K562 (cell line): ENCODE results near the gene MOG. TPM values are rescaled to one million over a fixed set of nuclear protein-coding genes. Genes with fewer than 3 reads are reported as not detected.
A peak's percentile ranks its signal among the peaks of the same experiment; 100 is the strongest.

Experiments used
- CC2D1A ChIP-seq: fragments of 450-650 bp; IDR thresholded peaks from 2 replicates; pipeline ENCODE4 v1.6.1; 2017; ENCODE audit warnings: mild to moderate bottlenecking
- CSDE1 ChIP-seq, 2 experiments: fragments of 450-650 bp; IDR thresholded peaks; 2 replicates each; pipeline ENCODE4 v1.6.1; 2016; ENCODE audit warnings: mild to moderate bottlenecking in 1 of 2
- CTBP1 ChIP-seq: fragments of 450-650 bp; IDR thresholded peaks from 2 replicates; pipeline ENCODE4 v1.6.1; 2016; ENCODE audit warnings: borderline replicate concordance
- FIP1L1 ChIP-seq: fragments of 200-400 bp; formaldehyde crosslinking; IDR thresholded peaks from 2 replicates; pipeline ENCODE4 v1.6.1; 2018; ENCODE audit warnings: mild to moderate bottlenecking, low read depth, low read length; ENCODE audit not compliant: poor library complexity, severe bottlenecking
- HDAC1 ChIP-seq, 2 experiments: fragments of 450-650 bp; IDR thresholded peaks; 2 replicates each; pipeline ENCODE4 v1.6.1; 2016 to 2017; ENCODE audit warnings: inconsistent platforms in 1 of 2, mild to moderate bottlenecking in 1 of 2, moderate library complexity in 1 of 2
- KDM1A ChIP-seq, 2 experiments: fragments of 450-650 bp; IDR thresholded peaks; 2 replicates each; pipeline ENCODE4 v1.6.1; 2016; ENCODE audit warnings: mild to moderate bottlenecking in 2 of 2
- KLF1 ChIP-seq: fragments of 450-650 bp; IDR thresholded peaks from 2 replicates; pipeline ENCODE4 v1.6.1; 2016; ENCODE audit warnings: missing genetic modification characterization, missing compliant biosample characterization
- MIER1 ChIP-seq: fragments of 450-650 bp; IDR thresholded peaks from 2 replicates; pipeline ENCODE4 v1.6.1; 2016; ENCODE audit warnings: antibody characterized with exemption, mild to moderate bottlenecking, low read depth
- MTA3 ChIP-seq: fragments of 450-650 bp; formaldehyde crosslinking; IDR thresholded peaks from 2 replicates; pipeline ENCODE4 v1.6.1; 2017; ENCODE audit warnings: mild to moderate bottlenecking, borderline replicate concordance
- NFXL1 ChIP-seq: fragments of 450-650 bp; formaldehyde crosslinking; IDR thresholded peaks from 2 replicates; pipeline ENCODE4 v1.4.0; 2021; ENCODE audit warnings: mild to moderate bottlenecking
- PHB2 ChIP-seq: fragments of 450-650 bp; IDR thresholded peaks from 2 replicates; pipeline ENCODE4 v1.6.1; 2017; ENCODE audit warnings: low read depth
- PKNOX1 ChIP-seq: fragments of 450-650 bp; IDR thresholded peaks from 2 replicates; pipeline ENCODE4 v1.6.1; 2016
- RBFOX2 ChIP-seq: fragments of 200-400 bp; formaldehyde crosslinking; IDR thresholded peaks from 2 replicates; pipeline ENCODE4 v1.6.1; 2017; ENCODE audit warnings: low read depth, mild to moderate bottlenecking, low read length, moderate library complexity
- ZBTB5 ChIP-seq: fragments of 450-650 bp; IDR thresholded peaks from 2 replicates; pipeline ENCODE4 v1.6.1; 2017; ENCODE audit warnings: antibody characterized with exemption
- ZNF354B ChIP-seq: fragments of 250-450 bp; sonication (Bioruptor Pico); IDR thresholded peaks from 2 replicates; pipeline ENCODE4 v1.4.0; 2020
- ZNF57 ChIP-seq: fragments of 450-650 bp; formaldehyde crosslinking; IDR thresholded peaks from 2 replicates; pipeline ENCODE4 v1.4.0; 2020; ENCODE audit warnings: mild to moderate bottlenecking, moderate library complexity
- ZNF699 ChIP-seq: fragments of 250-450 bp; sonication (Bioruptor Pico); IDR thresholded peaks from 2 replicates; pipeline ENCODE4 v1.8.0; 2021; ENCODE audit warnings: mild to moderate bottlenecking, moderate library complexity; ENCODE audit not compliant: insufficient replicate concordance
- polyA plus RNA-seq, 8 experiments: library from polyadenylated mRNA; depleted of rRNA in 4 of 8; stranded (reverse) in 5 of 8; unstranded in 3 of 8; fragments of >200 nt; fragmentation: Nextera tagmentation in 2 of 8; fragmentation: Illumina TruSeq in 1 of 8; extraction: Ambion mirVana in 2 of 8; extraction: Trizol in 1 of 8; gene quantifications; 2 replicates each; pipeline versions ENCODE4 v1.2.1 to v1.2.3, GENCODE V29; 2011 to 2014; ENCODE audit warnings: inconsistent platforms in 1 of 8, missing spikeins in 1 of 8
- total RNA-seq, 7 experiments: library from RNA; depleted of rRNA in 6 of 7; stranded (reverse); fragments of >200 nt in 6 of 7; fragmentation: Illumina TruSeq in 2 of 7; extraction: Trizol in 2 of 7; gene quantifications; 2 replicates each; pipeline versions ENCODE4 v1.2.1 to v1.2.3, GENCODE V29; 2011 to 2021; ENCODE audit warnings: low replicate concordance in 1 of 7
- TF ChIP-seq, protein P1 (sequence below), 2 experiments: IDR thresholded peaks; 2 replicates each; pipeline ENCODE4 v1.6.1; 2011; ENCODE audit warnings: borderline replicate concordance in 1 of 2, control low read depth in 1 of 2, low read depth in 1 of 2, low read length in 1 of 2, mild to moderate bottlenecking in 1 of 2, mixed read lengths in 1 of 2, moderate library complexity in 1 of 2; ENCODE audit not compliant: insufficient read depth in 1 of 2, insufficient read length in 1 of 2, poor library complexity in 1 of 2, severe bottlenecking in 1 of 2; ENCODE audit errors: extremely low read depth in 1 of 2
- TF ChIP-seq, protein P2 (sequence below): IDR thresholded peaks from 2 replicates; pipeline ENCODE4 v1.6.1; 2016; ENCODE audit warnings: missing genetic modification characterization, missing compliant biosample characterization
- TF ChIP-seq, protein P3 (sequence below): fragments of 250-450 bp; sonication (Bioruptor Pico); IDR thresholded peaks from 2 replicates; pipeline ENCODE4 v1.5.0; 2021

Gene MOG
- total and polyA plus RNA-seq, 9 of the 15 experiments (the other 6 are each of a cell fraction or from before 2014, with no cell fraction given): not detected

GRCh38 chr6:29631860-29632731, 24.8 kb upstream of the MOG start (continued):
- TF ChIP-seq ZBTB5: peak; percentile 50; the same call in 1 of the 2 replicates
- TF ChIP-seq, protein P1, sequence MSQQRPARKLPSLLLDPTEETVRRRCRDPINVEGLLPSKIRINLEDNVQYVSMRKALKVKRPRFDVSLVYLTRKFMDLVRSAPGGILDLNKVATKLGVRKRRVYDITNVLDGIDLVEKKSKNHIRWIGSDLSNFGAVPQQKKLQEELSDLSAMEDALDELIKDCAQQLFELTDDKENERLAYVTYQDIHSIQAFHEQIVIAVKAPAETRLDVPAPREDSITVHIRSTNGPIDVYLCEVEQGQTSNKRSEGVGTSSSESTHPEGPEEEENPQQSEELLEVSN (IDR thresholded peaks at IDR 0.05; ENCODE audit: borderline replicate concordance in 1 of 2, extremely low read depth in 1 of 2, insufficient read depth in 1 of 2, insufficient read length in 1 of 2, low read depth in 1 of 2, low read length in 1 of 2, poor library complexity in 1 of 2, severe bottlenecking in 1 of 2): peak in 1 of 2 experiments; percentile 45
- TF ChIP-seq MTA3: 0 out of 2 replicates have a peak, but pooled peaks have one; percentile 59
- TF ChIP-seq ZNF699 (CRISPR knock-in tag): no peak
- TF ChIP-seq HDAC1 (IDR thresholded peaks at IDR 0.05): peak in 1 of 2 experiments; percentile 9; a peak in 1 of 4 replicates
- TF ChIP-seq PHB2: no peak
- TF ChIP-seq, protein P2, sequence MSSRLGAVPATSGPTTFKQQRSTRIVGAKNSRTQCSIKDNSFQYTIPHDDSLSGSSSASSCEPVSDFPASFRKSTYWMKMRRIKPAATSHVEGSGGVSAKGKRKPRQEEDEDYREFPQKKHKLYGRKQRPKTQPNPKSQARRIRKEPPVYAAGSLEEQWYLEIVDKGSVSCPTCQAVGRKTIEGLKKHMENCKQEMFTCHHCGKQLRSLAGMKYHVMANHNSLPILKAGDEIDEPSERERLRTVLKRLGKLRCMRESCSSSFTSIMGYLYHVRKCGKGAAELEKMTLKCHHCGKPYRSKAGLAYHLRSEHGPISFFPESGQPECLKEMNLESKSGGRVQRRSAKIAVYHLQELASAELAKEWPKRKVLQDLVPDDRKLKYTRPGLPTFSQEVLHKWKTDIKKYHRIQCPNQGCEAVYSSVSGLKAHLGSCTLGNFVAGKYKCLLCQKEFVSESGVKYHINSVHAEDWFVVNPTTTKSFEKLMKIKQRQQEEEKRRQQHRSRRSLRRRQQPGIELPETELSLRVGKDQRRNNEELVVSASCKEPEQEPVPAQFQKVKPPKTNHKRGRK: 0 out of 2 replicates have a peak, but pooled peaks have one; percentile 68
- TF ChIP-seq KDM1A (IDR thresholded peaks at IDR 0.05): peak in 1 of 2 experiments; percentile 49; a peak in 2 of 4 replicates
- no peak for TF ChIP-seq ZNF57 (CRISPR knock-in tag)
- peak; percentile 23; the same call in 1 of the 2 replicates for TF ChIP-seq RBFOX2
- TF ChIP-seq NFXL1: no peak
- TF ChIP-seq ZNF354B: no peak
- peak; percentile 77; the same call in 1 of the 2 replicates for TF ChIP-seq CTBP1
- TF ChIP-seq, protein P3, sequence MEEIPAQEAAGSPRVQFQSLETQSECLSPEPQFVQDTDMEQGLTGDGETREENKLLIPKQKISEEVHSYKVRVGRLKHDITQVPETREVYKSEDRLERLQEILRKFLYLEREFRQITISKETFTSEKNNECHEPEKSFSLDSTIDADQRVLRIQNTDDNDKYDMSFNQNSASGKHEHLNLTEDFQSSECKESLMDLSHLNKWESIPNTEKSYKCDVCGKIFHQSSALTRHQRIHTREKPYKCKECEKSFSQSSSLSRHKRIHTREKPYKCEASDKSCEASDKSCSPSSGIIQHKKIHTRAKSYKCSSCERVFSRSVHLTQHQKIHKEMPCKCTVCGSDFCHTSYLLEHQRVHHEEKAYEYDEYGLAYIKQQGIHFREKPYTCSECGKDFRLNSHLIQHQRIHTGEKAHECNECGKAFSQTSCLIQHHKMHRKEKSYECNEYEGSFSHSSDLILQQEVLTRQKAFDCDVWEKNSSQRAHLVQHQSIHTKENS (CRISPR knock-in tag): no peak
- TF ChIP-seq FIP1L1: peak; percentile 47
- TF ChIP-seq PKNOX1: no peak
- TF ChIP-seq KLF1 (tag): no peak
- no peak for TF ChIP-seq CC2D1A
- 0 out of 2 replicates have a peak, but pooled peaks have one; percentile 64 for TF ChIP-seq MIER1
- no peak; a peak in 1 of 4 replicates for TF ChIP-seq CSDE1 (IDR thresholded peaks at IDR 0.05)
